Astrocyte of the spinal cord (primary cell): ENCODE results near the gene PRKCD.

Experiments
- DNase-seq: peaks from one replicate; pipeline ENCODE4 v3.0.0; 2011; ENCODE audit warnings: low read depth, low spot score
- H3K4me3 ChIP-seq: 2 replicates; pipeline ENCODE4 v1.5.1; 2011; ENCODE audit warnings: low read depth, mild to moderate bottlenecking, low read length, moderate library complexity
- CTCF ChIP-seq: IDR thresholded peaks from 2 replicates; pipeline ENCODE4 v1.5.1; 2012; ENCODE audit warnings: low read depth, mild to moderate bottlenecking, low read length, inconsistent platforms
- in situ Hi-C: cut with HindIII; loops from 2 replicates; pipeline ENCODE4 v1.10.0; 2017; ENCODE audit warnings: low sequenced_read_pairs

PRKCD gene

GRCh38 chr3:53188136-53188685 is 27.2 kb downstream of the PRKCD start:
- H3K4me3 ChIP-seq: no peak overlapping the region
- DNase-seq: no peak
- no peak for TF ChIP-seq CTCF
- in situ Hi-C loops: no loop called here

GRCh38 chr3:53188720-53189119 is 27.7 kb downstream of the PRKCD start:
- TF ChIP-seq CTCF: no peak
- H3K4me3 ChIP-seq: no peak overlapping the region
- in situ Hi-C loops: no loop called here
- no peak for DNase-seq

GRCh38 chr3:53189276-53189675 is 28.3 kb downstream of the PRKCD start:
- no peak for TF ChIP-seq CTCF
- DNase-seq: no peak
- in situ Hi-C loops: no loop called here
- no peak overlapping the region for H3K4me3 ChIP-seq

- no peak for DNase-seq
- H3K4me3 ChIP-seq: no peak overlapping the region
- in situ Hi-C loops: no loop called here
- TF ChIP-seq CTCF: no peak
Observed at GRCh38 chr3:53190659-53191058, 29.6 kb downstream of the PRKCD start.

GRCh38 chr3:53191836-53192480 is 30.9 kb downstream of the PRKCD start:
- no peak for DNase-seq
- in situ Hi-C loops: no loop called here
- H3K4me3 ChIP-seq: no peak overlapping the region
- no peak for TF ChIP-seq CTCF

GRCh38 chr3:53192608-53193007 is 31.6 kb downstream of the PRKCD start:
- no peak overlapping the region for H3K4me3 ChIP-seq
- no peak for TF ChIP-seq CTCF
- in situ Hi-C loops: no loop called here
- no peak for DNase-seq
